OCI-LY7 (cell line): ENCODE data around the gene TTLL6.

Experiments used
- EZH2phosphoT487 ChIP-seq: fragments of 200-600 bp; sonication (generic); IDR thresholded peaks from 2 replicates; pipeline ENCODE4 v1.6.1; 2018; ENCODE audit warnings: low read depth, borderline replicate concordance, mild to moderate bottlenecking, mixed run types, antibody characterized with exemption, low read length, moderate library complexity, mixed read lengths
- TF ChIP-seq, protein P1 (sequence below): fragments of 200-600 bp; sonication (generic); conservative IDR thresholded peaks from 2 replicates; pipeline ENCODE4 v1.5.1; 2014; ENCODE audit warnings: mild to moderate bottlenecking, antibody characterized with exemption, low read length, moderate library complexity, mixed read lengths

- TF ChIP-seq, protein P1, sequence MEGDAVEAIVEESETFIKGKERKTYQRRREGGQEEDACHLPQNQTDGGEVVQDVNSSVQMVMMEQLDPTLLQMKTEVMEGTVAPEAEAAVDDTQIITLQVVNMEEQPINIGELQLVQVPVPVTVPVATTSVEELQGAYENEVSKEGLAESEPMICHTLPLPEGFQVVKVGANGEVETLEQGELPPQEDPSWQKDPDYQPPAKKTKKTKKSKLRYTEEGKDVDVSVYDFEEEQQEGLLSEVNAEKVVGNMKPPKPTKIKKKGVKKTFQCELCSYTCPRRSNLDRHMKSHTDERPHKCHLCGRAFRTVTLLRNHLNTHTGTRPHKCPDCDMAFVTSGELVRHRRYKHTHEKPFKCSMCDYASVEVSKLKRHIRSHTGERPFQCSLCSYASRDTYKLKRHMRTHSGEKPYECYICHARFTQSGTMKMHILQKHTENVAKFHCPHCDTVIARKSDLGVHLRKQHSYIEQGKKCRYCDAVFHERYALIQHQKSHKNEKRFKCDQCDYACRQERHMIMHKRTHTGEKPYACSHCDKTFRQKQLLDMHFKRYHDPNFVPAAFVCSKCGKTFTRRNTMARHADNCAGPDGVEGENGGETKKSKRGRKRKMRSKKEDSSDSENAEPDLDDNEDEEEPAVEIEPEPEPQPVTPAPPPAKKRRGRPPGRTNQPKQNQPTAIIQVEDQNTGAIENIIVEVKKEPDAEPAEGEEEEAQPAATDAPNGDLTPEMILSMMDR = no peak
- 0 out of 2 replicates have a peak, but pooled peaks have one; percentile 30 for TF ChIP-seq EZH2phosphoT487
Measured at GRCh38 chr17:48745381-48746275, 71.4 kb downstream of the TTLL6 start.
